ENCODE results near the gene LYZ.

Gene LYZ

DNA sequence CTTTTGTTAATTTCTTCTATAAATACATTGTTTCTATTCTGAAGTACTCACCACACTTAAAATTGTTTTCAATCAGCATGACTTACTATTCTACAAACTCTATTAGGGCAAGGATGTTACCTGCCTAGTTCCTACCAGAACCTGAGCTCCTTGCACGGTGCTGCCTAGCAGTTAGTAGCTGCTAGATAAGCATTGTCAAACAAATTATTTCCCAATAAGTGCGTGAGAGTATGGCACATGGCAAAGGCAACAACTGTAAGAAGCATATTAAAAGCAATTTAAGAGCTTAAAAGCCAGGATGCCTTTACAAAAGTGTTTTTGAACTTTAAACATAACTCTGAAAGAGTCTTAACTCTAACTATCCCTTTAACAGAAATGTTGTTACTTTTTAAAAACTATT is 8.2 kb upstream of the LYZ start:
- no peak for DNase-seq

DNA sequence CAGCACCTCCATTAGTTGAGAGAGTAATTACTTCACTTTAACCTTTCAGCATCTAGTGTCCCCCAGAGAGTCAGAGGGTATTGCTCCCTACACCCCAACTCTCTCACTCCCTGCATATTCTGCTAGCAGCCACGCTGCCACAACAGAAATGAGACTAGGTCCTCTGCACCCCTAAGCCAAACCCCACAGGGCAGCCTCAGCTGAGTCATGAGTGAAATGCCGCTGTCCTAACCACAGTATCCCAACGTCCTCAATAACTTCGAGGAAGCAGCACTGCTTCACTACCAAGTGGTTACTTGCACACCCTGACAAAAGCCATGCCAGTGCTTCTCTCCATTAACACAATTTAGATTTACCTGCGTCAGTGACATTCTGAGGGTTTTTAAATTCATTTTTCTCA is 6.9 kb upstream of the LYZ start:
- no peak for DNase-seq

DNA sequence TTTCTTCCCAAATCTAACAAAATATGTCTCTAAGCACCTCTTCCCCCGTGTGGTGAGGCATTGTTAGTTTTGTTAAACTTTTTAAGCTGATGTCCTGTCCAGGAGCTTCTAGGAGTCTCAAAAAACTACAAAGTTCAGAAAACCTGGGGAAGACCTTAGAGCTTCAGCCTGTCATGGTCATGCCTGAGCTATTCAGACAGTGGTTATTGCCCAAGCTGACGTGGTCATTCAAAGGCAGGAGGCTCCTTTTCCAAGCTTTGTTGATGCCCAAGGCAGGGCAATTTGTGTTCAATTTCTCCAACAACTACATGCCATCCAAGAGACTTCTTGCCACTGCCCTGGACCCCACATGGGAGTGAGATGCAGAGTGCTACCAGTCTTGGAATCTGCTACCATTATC is 5.8 kb upstream of the LYZ start:
- no peak for DNase-seq

GRCh38 chr12:69343357-69343756 is 4.8 kb upstream of the LYZ start:
- DNase-seq: no peak

DNA sequence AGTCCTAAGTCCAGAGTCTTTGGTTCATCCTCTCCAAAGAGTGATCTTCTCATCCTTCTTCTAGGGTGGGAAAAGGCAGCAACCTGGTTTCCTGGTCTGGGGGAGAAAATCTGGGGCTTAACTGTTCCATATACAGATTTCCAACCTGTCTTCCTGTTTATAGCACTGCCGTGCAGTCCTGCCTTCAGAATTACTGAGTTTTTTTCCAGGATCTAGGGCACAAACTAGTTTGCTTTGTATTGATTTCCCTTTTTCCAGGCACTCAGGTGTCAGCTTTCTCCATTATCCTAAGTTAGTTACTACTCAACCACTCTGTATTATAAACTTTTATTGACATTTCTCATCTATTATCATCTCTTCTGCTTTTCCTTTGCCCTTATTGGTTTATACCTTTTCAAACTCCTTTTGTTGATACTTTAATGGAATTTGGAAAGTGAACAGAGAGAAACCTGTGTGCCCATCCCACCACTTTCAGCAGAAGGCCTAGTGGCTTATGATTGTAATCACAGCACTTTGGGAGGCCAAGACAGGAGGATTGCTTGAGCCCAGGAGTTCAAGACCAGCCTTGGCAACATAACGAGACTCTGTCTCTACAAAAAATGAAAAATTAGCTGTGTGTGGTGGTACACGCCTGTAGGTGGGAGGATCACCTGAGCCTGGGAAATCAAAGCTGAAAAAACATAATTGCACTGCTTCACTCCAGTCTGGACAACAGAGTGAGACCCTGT is 4.1 kb upstream of the LYZ start:
- DNase-seq: no peak

DNA sequence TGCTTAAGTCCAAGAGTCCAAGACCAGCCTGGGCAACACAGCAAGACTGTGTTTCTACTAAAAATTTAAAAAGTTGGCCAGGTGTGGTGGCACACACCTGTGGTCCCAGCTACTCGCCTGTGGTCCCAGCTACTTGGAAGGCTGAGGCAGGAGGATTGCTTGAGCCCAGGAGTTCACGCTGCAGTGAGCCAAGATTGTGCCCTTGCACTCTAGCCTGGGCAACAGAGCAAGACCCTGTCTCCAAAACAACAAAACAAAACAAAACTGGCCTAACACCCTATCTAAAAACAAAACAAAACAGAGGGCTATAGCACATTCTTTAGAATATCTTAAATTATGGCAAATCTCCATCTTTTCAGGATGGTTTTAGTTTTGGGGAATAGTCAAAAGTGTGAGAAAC is 3.1 kb upstream of the LYZ start:
- DNase-seq: no peak

GRCh38 chr12:69345742-69346141 is 2.4 kb upstream of the LYZ start:
- DNase-seq: no peak

DNA sequence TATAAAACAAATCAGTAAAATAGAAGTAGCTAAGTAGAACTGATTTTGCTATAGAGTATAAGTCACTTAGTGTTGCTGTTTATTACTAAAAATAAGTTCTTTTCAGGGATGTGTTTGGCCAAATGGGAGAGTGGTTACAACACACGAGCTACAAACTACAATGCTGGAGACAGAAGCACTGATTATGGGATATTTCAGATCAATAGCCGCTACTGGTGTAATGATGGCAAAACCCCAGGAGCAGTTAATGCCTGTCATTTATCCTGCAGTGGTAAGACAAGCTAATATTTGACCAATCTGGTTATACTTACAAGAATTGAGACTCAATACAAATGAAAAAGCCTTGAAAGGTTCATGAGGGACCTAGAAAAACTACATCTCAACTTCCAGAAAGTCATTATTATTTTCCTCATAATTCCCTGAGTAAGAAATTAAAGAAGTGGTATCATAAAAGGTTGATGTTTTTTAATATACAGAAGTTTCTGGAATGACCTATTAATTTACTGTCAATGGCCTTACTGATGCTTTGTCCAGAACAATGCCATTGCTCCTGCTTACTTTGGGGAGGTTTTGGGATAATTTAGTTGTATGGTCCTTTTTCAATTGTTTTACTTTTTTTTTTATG is 1.9 kb downstream of the LYZ start:
- DNase-seq: no peak

- DNase-seq: no peak
These were observed 2.6 kb downstream of the LYZ start for GRCh38 chr12:69350777-69351176.

DNA sequence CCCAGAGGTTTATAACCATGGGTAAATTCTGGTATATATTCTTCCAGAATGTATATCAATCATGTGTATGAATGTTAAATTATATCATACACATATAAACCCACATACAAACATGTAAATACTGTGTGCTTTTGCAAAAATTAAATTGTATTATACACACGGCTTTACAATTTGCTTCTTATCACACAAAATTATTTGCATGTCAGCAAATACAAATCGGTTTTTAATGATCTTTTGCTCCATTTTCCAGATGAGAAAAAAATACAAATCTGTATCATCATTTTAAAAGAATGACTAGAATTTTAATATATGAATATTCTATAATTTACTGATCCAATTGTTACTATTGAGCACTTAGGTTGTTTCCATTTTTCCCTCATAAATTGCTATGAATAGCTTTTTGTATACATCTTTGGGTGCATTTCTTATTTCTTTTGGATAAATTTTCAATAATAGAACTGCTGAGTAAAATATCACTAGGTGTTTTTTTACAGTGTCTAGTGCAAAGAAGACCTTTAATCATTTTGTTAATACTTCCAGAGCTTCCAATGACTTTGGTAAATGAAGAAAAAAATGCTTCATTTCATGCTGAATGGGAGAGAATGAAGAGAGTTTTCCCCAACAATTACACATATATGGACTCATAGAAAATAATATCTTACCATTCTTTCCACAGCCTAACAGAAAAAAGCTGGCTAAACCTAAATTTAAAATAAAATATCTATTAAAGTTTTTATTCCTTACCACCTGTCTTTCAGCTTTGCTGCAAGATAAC is 3.5 kb downstream of the LYZ start:
- DNase-seq: no peak

- DNase-seq: no peak
These were observed 4.7 kb downstream of the LYZ start for GRCh38 chr12:69352904-69353303.

- DNase-seq: no peak
These were observed 6.0 kb downstream of the LYZ start for GRCh38 chr12:69354172-69354555.

DNA sequence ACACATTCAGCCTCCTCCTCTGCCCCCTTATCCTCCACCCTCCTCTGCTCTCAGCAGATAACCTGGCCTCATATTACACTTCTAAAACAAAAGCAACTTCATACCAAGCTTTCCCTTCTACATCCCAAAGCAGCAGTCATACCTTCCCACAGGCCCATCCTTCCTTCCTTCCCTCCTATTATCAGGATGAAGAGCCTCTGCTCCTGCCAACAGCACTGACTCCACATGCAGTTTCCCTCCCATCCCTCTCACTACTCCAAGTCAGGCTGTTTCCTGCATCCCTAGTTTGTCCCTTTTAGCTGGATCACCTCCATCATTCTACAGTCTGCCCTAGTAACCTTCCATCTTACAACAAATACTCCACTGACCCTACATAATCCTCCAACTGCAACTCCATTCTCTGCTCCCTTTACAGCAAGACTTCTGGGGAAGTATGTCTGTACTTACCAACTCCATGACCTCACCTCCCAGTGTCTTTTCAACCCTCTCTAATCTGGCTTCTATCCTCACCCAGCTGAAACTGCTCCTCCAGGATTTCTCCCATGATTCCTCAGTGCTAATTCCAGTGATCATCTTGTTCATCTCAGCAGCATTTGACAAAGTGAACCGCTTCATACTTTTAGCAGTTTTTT is 6.5 kb downstream of the LYZ start:
- no peak for DNase-seq

DNA sequence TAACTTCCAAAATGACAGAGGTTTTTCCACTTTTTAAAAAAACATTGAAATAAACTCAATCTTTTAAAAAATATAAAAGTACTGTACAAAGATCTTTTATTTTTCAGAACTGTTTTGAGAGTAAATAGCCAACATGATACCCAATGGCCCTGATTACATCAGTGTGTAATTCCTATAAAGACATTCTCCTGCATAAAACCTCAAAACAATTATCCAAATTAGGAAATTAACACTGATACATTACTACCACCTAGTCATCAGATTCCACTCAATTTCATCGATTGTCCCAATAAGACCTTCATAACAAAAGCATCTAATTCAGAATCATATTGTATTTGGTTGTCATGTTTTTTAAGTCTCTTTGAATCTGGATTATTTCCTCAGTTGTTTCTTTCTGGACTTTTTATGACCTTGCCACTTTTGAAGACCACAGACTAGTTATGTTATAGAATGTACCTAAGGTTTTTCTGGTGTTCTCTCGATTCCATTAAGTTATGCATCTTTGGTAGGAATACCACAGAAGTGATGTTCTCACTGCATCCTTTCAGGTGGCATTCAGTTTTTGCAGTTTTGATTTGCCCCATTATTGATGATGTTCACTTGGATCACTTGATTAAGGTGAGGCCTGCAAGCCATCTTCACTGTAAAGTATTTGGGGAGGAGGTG is 7.3 kb downstream of the LYZ start:
- DNase-seq: no peak

DNA sequence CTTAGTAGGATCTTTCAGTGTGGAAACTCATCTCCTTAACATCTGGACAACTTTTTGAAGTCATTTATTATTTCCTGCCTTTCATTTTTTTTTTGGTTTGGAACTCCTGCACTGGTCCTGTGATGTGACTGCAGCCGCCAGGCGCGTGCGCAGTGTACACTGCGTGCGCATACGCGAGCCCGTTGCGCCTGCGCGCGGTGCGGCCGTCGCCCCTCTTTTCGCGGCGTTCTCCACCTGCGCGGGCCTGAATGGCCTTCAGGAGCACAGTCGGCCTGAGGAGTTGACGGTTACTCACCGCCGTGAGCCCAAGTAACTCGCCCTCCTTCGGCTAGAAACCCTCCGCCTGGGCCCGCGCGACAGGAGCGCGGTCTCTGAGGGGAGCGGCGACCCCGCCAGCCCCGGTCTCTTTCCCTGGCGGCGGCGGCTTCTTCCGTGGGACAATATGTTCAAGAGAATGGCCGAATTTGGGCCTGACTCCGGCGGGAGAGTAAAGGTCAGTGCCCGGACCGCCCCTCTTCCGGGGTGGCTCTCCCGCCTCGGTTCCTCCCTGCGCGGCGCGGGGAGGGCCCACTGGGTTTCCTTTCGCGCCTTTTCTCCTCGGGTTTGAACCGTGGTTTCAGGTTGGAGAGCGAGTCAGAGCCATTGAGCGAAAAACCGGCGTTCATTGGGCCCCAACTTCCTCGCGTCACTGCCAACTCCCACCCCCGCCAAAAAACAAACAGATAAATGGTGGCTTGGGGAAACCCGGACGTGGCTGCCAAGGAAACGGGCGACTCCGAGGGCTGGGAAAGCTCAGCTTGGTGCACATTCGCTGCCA is 11.6 kb downstream of the LYZ start, which contains the start of gene YEATS4:
Gene YEATS4 (plus strand): TSS at position 213 of the 817 bp plus-strand sequence. CDS start 230 bp downstream, at position 443.
- DNase-seq: peak; percentile 92

- no peak for DNase-seq
These were observed 12.1 kb downstream of the LYZ start for GRCh38 chr12:69360348-69360672.

- no peak for DNase-seq
These were observed 18.6 kb downstream of the LYZ start for GRCh38 chr12:69366796-69367195.

DNA sequence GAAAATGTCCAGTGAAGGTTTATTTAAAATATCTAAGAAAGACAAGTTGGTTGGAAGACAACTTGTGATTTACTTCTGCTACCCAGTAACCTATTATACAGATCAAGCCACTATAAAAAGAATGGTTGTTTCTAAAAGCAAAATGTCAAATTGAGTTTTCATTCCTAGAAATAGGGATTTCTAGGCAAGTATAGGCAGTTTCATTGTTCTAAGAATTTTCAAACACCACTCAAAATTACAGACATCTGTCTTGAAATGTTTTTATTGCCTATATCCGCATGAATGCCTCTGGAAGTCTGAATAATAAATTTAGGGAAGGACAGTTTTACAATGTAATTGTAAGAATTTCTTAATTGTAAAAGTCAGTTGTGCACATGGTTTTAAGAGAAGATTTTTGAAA is 20.0 kb downstream of the LYZ start:
- DNase-seq: no peak

GRCh38 chr12:69383074-69383473 is 34.9 kb downstream of the LYZ start:
- DNase-seq: no peak

DNA sequence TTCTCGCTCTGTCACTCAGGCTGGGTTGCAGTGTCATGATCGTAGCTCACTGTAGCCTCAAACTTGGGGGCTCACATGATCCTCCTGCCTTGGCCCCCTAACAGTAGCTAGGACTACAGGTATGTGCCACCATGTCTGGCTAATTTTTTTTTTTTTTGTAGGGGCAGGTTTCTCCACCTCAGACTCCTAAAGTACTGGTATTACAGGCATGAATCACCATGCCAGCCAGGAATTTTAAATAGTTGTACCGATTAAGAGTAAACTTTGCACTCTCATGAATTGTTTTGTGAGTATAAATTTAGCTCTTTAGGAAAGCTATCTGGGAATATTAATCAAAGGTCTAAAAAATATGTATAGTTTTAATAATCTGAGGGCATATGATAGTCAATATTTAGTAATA is 36.9 kb downstream of the LYZ start:
- no peak for DNase-seq

DNA sequence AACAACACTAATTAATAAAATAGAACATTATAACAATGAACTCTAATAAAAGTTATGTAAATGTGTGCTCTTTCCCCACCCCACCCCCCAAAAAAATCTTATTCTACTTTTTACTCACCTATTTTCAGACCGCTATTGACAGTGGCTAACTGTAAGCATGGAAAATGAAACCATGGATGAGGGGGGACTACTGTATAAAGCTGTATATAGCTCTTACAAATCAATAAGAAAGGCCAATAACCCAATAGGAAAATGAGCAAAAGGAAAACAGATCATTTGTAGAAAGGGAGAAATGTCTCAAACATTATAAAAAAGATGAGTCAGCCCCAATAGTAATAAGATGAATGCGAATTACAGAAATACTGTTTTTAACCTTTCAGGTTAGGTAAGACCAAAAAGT is 38.7 kb downstream of the LYZ start:
- no peak for DNase-seq

DNA sequence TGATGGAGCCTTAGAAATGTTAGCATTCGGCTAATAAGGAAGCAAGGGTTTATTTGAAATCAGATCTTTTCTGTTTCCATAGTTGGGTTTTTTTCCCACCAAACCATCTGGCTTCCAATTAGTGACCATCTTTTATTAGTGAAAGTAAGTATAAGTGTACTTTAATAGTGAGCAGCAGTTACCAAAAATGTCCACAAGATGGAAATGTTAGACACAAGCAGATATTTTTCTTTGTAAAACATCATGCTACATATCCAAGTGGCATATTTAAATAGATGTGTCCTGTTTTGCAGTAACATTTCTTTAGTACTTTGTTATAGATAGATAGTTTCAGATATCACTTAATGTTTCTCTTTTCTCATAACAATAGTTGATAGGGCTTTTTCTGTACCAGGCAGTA is 40.2 kb downstream of the LYZ start:
- DNase-seq: no peak
